Muscle of leg (tissue), 11 donors: ENCODE measurements around the gene MRPL36. TPM values are rescaled to one million over a fixed set of nuclear protein-coding genes. Genes with fewer than 3 reads are reported as not detected.
"Not testable (repeated sequence)": the region's sequence is repeated elsewhere in the genome, so short reads cannot be mapped to it uniquely, and the experiment has no call there.

ENCODE experiments used
- DNase-seq: peaks from one replicate; pipeline ENCODE4 v3.0.0; 2013
- H3K27ac ChIP-seq: one replicate; pipeline ENCODE4 v1.5.1; 2013; ENCODE audit warnings: mild to moderate bottlenecking, low read length, control low read depth
- H3K27me3 ChIP-seq: one replicate; pipeline ENCODE4 v1.6.1; 2013; ENCODE audit warnings: low read length; ENCODE audit not compliant: control insufficient read depth, insufficient read depth
- H3K36me3 ChIP-seq: one replicate; pipeline ENCODE4 v1.6.1; 2013; ENCODE audit warnings: low read length; ENCODE audit not compliant: control insufficient read depth, insufficient read depth
- H3K4me1 ChIP-seq: one replicate; pipeline ENCODE4 v1.6.1; 2013; ENCODE audit warnings: low read length; ENCODE audit not compliant: control insufficient read depth, insufficient read depth
- H3K4me3 ChIP-seq: one replicate; pipeline ENCODE4 v1.5.1; 2013; ENCODE audit warnings: low read length, control low read depth
- H3K9me3 ChIP-seq: replicated peaks from 2 replicates; pipeline ENCODE4 v1.6.1; 2013; ENCODE audit warnings: low read depth, low read length; ENCODE audit not compliant: control insufficient read depth
- WGBS: methylation state at CpG from one replicate; pipeline ENCODE4 v1.1.5; 2013; ENCODE audit warnings: missing lambda C conversion rate; ENCODE audit not compliant: insufficient coverage; 5-methylcytosine and 5-hydroxymethylcytosine counted together
- polyA plus RNA-seq, 8 donors: library from polyadenylated mRNA; unstranded; fragments of 120-200 nt; gene quantifications; one replicate each; pipeline versions ENCODE4 v1.2.1 to v1.2.3, GENCODE V29; 2013; ENCODE audit warnings: inconsistent platforms in 1 of 8, low replicate concordance in 1 of 8; ENCODE audit not compliant: insufficient read length in 8 of 8, insufficient read depth in 1 of 8
- total RNA-seq: library from RNA; stranded (reverse); fragments of 120-200 nt; gene quantifications from one replicate; pipeline ENCODE4 v1.2.4, GENCODE V29; 2013

The MRPL36 gene
- total and polyA plus RNA-seq, 9 donors = 24.2 to 48.1 (median 34.3) TPM

DNA sequence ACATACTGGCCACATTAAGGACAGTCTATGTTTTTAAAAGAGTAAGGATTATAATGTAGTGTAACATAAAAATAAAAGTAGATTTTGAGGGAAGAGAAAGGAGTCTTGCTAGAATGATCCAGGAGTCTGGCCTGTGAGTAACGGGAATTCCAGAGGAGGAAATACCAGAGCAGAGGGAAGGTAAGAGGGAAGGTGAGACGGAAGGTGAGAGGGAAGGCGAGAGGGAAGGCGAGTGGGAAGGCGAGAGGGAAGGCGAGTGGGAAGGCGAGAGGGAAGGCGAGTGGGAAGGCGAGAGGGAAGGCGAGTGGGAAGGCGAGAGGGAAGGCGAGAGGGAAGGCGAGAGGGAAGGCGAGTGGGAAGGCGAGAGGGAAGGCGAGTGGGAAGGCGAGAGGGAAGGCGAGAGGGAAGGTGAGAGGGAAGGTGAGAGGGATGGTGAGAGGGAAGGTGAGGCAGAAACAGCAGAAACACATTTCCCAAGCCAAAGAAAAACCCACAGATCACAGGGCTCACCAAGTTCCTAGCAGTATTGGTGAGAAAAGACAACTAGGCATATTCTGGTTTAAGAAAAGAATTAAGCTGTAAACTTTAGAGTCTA lies 17.0 kb upstream of the MRPL36 start:
- WGBS = 95% methylated on average over 11 of the region's 18 CpGs
- DNase-seq = not testable (repeated sequence)

DNA sequence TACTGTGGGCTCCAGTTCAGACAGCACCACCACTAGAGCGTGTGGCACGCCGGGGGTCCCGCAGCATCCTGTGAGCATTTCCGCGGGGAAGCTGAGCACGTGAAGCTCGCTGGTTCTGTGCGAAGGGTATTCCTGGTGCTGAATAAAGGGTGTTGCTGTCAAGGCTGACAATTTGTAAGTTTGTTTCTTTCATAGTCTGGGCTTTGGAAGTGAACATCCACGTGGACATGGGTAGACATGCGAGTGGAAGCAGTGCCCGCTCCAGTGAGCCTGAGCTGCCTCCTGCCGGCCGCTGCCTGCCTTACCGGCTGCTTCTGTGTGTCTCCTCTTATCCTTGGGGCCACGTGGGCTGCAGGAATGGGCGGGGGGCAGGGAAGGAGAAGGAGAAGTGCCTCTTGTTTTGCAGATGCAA lies 16.2 kb upstream of the MRPL36 start:
- no peaks in the 10 kb centered on the region for H3K27me3 ChIP-seq
- 93% methylated on average over 17 of the region's 17 CpGs for WGBS

More for the DNA sequence above, 17.0 kb upstream of the MRPL36 start:
- not testable (repeated sequence) for H3K9me3 ChIP-seq, H3K4me3 ChIP-seq, H3K27me3 ChIP-seq, H3K27ac ChIP-seq, H3K4me1 ChIP-seq
- peaks cover 76% of the 10 kb centered on the region for H3K36me3 ChIP-seq

DNA sequence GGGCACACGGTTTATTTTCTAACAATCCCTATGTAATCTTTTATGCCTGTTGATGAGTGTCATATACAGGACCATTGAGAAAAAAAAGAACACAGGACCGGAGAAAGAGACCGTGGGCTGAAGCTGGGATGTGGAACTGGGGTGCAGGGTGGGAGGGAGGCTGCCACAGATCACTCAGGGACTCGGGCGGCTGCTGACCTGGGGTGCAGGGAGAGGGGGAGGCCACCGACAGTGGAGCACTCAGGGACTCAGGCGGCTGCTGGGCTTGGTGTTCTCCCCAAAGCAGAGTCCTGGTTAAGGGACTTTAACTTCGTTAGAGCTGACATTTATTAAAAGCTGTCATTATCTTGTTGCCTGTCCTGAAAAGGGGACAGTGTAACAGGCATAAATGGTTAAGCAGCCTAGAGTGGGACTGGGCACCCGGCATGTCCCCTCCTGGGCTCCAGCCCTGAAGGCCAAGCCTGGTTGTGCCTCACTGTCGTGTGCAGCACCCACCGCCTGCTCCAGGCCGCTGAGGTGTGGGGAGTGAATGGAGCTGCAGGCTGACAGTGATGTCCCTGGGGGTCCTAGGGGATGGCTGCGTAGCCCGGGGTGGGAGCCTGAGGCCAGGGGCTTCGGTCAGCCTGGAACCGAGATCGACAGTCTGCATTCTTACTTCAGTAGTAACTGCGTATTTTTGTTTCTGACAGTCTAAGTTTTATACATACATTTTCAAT lies 15.6 kb upstream of the MRPL36 start:
- Histone ChIP-seq H3K27ac (no peak overlapping the region), H3K4me1 (no peaks in the 10 kb centered on the region), H3K36me3 (peaks cover 71% of the 10 kb centered on the region), H3K9me3 (peaks cover 6% of the 10 kb centered on the region), H3K4me3 (no peak overlapping the region), H3K27me3 (no peaks in the 10 kb centered on the region)
- 92% methylated on average over 9 of the region's 18 CpGs for WGBS
- DNase-seq = no peak

More for the DNA sequence above, 16.2 kb upstream of the MRPL36 start:
- Histone ChIP-seq H3K27ac (no peak overlapping the region), H3K4me1 (no peaks in the 10 kb centered on the region), H3K9me3 (peaks cover 6% of the 10 kb centered on the region), H3K36me3 (peaks cover 72% of the 10 kb centered on the region), H3K4me3 (no peak overlapping the region)
- no peak for DNase-seq

DNA sequence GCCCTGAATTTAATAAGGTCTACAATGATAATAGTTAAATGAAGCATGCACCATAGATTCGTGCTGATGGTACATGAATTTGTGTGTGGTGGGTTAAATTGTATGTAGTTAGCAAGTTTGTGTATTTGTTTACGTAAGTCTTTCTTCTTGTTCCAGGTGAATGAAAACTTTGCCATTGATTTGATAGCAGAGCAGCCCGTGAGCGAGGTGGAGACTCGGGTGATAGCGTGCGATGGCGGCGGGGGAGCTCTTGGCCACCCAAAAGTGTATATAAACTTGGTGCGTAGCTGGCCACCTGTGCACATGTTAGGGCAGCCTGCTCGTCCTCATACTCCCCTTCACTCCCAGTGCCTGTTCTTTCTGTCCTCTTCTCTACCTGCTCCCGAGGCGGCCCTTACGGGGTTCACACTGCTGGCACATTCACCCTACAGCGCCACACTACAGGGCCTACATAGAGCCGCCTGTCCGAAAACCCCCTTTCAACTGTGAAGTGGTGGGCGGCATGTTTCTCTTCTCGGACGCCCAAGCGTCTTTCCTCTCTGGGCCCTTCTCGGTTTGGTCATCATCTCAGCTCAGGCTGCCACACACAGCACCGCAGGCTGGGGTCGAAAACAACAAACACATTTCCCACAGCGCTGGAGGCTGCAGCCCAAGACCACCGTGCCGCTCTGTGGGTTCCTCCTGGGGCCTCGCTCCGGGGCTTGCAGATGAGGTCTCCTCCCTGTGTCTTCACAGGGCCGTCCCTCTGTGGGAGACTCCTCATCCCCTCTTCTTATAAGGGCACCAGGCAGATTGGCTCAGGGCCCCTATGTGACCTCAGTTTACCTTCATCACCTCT lies 14.8 kb upstream of the MRPL36 start:
- WGBS = 95% methylated on average over 27 of the region's 30 CpGs
- Histone ChIP-seq H3K27me3 (no peaks in the 10 kb centered on the region), H3K4me1 (no peaks in the 10 kb centered on the region), H3K9me3 (peaks cover 6% of the 10 kb centered on the region), H3K27ac (no peak overlapping the region), H3K36me3 (peaks cover 77% of the 10 kb centered on the region), H3K4me3 (no peak overlapping the region)
- DNase-seq = no peak

DNA sequence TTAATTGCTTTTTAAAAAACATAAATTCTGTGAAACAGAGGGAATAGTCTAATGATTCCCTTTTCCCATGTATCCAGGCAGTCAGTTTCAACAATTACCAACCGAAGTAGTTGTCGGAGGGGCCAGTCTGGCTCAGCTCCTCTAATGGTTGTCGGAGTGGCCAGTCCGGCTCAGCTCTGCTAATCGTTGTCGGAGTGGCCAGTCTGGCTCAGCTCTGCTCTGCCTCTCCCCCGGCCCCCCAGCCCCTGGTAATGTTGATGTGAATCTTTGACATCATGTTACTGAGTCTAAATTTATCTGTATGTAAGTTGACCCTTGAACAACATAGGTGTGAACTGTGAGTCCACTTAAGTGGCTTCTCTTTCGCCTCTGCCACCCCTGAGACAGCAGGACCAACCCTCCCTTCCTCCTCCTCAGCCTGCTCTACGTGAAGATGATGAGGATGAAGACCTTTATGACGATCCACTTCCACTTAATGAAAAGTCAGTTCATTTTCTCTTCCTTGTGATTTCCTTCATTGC lies 11.0 kb upstream of the MRPL36 start:
- Histone ChIP-seq H3K36me3 (peaks cover 77% of the 10 kb centered on the region), H3K27ac (no peak overlapping the region), H3K4me1 (no peaks in the 10 kb centered on the region), H3K27me3 (no peaks in the 10 kb centered on the region), H3K9me3 (no peaks in the 10 kb centered on the region), H3K4me3 (no peak overlapping the region)
- DNase-seq = no peak
- WGBS = 100% methylated on average over 2 of the region's 10 CpGs

DNA sequence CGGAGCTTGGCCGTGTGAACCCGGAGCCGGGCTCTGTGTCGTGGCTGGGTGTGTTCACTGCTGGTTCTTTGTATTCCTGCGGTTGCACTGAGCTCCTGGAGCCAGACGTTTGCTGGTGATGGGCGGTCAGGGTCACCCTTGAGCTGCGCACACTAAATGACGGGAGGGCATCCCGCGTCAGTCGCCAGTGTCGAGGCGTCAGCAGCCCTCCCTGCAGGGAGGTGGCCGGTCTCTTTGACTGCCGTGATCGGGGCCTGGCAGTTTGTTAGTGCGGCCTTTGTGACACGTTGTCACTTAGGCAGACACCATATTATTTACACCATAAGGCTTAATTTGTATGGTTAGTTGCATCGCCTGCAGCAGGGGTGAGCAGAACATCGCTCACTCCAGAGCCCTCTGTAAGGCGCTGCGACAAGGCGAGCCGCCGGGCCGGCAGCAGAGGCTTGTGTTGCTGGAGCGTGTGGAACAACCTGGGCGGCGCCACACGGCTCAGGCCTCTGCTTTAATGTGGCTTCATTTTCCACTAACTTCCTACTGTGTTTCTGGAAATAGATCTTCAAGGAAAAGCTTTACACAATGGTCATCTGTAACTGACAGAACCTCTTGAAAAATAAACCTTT lies 9.9 kb upstream of the MRPL36 start:
- H3K4me3 ChIP-seq = no peak overlapping the region
- WGBS = 91% methylated on average over 23 of the region's 32 CpGs
- H3K4me1 ChIP-seq = no peaks in the 10 kb centered on the region
- H3K9me3 ChIP-seq = no peaks in the 10 kb centered on the region
- H3K27ac ChIP-seq = no peak overlapping the region
- no peak for DNase-seq
- no peaks in the 10 kb centered on the region for H3K27me3 ChIP-seq
- H3K36me3 ChIP-seq = peaks cover 77% of the 10 kb centered on the region

DNA sequence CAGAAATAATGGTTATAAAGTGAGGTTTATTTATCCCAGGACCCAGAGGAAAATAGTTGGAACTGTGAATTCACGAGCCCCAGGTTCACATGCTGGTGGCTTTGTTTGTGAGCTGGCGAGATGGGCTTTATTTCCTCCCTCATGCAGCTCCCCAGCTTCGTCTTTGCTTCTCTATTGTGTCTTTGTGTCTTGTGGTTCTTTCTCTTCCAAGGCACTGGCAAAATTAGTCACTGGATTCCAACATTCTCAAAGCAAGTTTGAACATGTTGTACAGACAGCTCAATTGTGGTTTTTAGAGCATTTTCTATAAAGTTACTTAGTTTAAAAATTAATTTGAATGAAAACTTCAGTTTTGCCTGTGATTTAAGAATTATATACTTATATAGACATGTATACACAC lies 8.8 kb upstream of the MRPL36 start:
- H3K4me3 ChIP-seq = no peak overlapping the region
- no peak for DNase-seq
- peaks cover 77% of the 10 kb centered on the region for H3K36me3 ChIP-seq
- H3K9me3 ChIP-seq = no peaks in the 10 kb centered on the region
- no peak overlapping the region for H3K27ac ChIP-seq
- H3K27me3 ChIP-seq = no peaks in the 10 kb centered on the region
- H3K4me1 ChIP-seq = no peaks in the 10 kb centered on the region
- no CpG with 5 or more reads among the region's 3 CpGs for WGBS

DNA sequence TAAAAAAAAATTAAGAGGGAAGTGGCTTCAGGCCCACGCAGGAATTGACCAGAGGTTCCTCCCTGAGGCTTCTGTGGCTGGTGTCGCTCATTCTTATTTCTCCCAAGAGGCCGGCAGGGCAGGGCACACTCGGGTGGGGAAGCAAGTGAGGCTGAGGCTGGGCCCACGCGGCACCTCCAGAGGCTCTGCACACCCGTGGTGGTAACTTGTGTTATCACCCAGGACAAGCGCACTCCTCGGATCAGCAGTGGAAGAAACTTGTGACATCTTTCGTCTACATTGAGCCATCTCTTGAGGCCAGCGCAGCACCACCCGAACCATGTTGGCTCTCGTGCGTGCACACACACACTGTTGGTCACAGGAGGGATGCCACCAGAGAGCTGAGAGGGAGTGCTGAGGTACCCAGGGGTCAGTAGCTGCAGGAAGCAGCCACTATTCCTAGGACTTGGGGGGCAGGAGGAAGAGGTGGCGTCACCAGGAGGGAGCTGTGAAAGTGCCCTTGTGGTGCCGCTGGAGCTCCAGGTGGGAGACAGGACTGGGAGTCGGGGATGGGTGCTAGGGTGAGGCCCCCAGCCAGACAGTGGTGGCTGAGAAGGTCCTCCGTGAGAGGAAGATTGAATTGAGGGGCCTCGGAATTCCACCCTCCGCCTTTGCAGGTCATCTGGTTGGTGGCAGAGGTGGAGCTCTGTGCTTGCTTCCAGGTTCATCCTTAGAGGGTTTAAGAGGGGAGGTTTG lies 8.0 kb upstream of the MRPL36 start:
- Histone ChIP-seq H3K9me3 (no peaks in the 10 kb centered on the region), H3K27me3 (no peaks in the 10 kb centered on the region), H3K36me3 (peaks cover 79% of the 10 kb centered on the region), H3K4me1 (no peaks in the 10 kb centered on the region), H3K27ac (no peak overlapping the region), H3K4me3 (no peak overlapping the region)
- whole genome bisulfite sequencing = 90% methylated on average over 20 of the region's 20 CpGs
- DNase-seq = no peak

DNA sequence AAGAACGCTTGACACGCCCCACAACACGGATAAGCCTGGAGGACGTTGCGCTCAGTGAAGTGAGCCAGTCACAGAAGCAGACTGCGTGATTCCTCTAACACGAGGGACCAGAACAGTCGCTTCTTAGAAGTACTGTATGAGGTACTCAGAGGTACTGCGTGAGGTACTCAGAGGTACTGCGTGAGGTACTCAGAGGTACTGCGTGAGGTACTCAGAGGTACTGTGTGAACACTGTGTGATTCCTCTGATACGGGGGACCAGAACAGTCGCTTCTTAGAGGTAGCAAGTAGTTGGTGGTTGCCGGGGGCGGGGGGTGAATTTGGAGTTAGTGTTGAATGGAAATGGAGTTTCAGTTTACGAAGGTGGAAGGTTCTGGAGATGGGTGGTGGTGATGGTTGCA lies 7.3 kb upstream of the MRPL36 start:
- DNase-seq = no peak
- Histone ChIP-seq H3K27ac (no peak overlapping the region), H3K9me3 (no peaks in the 10 kb centered on the region), H3K36me3 (peaks cover 77% of the 10 kb centered on the region), H3K4me1 (peaks cover under 1% of the 10 kb centered on the region), H3K27me3 (no peaks in the 10 kb centered on the region), H3K4me3 (no peak overlapping the region)
- 96% methylated on average over 16 of the region's 16 CpGs for WGBS
